MM.1S (cell line): ENCODE results near the gene AGBL4.

Source experiments
- DNase-seq: peaks from one replicate; pipeline ENCODE4 v3.0.0-alpha.2; 2015
- H2AFZ ChIP-seq: fragments of 300-600 bp; sonication (generic); 2 replicates; pipeline ENCODE4 v1.6.0; 2016; ENCODE audit warnings: antibody characterized with exemption, low read length
- H3F3A ChIP-seq: fragments of 300-600 bp; sonication (generic); 2 replicates; pipeline ENCODE4 v1.6.1; 2016; ENCODE audit warnings: mild to moderate bottlenecking, antibody characterized with exemption, low read length, moderate library complexity, mixed read lengths; ENCODE audit not compliant: insufficient read depth
- H3K27ac ChIP-seq: fragments of 300-600 bp; sonication (generic); 2 replicates; pipeline ENCODE4 v1.5.1; 2016; ENCODE audit warnings: mild to moderate bottlenecking, low read length
- H3K27me3 ChIP-seq: fragments of 300-600 bp; sonication (generic); replicated peaks from 2 replicates; pipeline ENCODE4 v1.6.0; 2016; ENCODE audit warnings: low read length; ENCODE audit not compliant: insufficient read depth
- H3K36me3 ChIP-seq: fragments of 300-600 bp; sonication (generic); replicated peaks from 2 replicates; pipeline ENCODE4 v1.6.1; 2016; ENCODE audit warnings: mild to moderate bottlenecking, low read length, mixed read lengths; ENCODE audit not compliant: insufficient read depth
- H3K4me1 ChIP-seq: fragments of 300-600 bp; sonication (generic); 2 replicates; pipeline ENCODE4 v1.6.1; 2016; ENCODE audit warnings: low read length, mixed read lengths
- H3K4me2 ChIP-seq: fragments of 300-600 bp; sonication (generic); 2 replicates; pipeline ENCODE4 v1.6.0; 2016; ENCODE audit warnings: low read depth, low read length
- H3K4me3 ChIP-seq: fragments of 300-600 bp; sonication (generic); 2 replicates; pipeline ENCODE4 v1.5.1; 2016; ENCODE audit warnings: low read length, mixed read lengths
- H3K79me2 ChIP-seq: fragments of 300-600 bp; sonication (generic); 2 replicates; pipeline ENCODE4 v1.6.1; 2016; ENCODE audit warnings: mixed run types, low read length, mixed read lengths
- H3K9ac ChIP-seq: fragments of 300-600 bp; sonication (generic); 2 replicates; pipeline ENCODE4 v1.6.1; 2016; ENCODE audit warnings: low read length, mixed read lengths
- H3K9me2 ChIP-seq: fragments of 300-600 bp; sonication (generic); replicated peaks from 2 replicates; pipeline ENCODE4 v1.6.1; 2016; ENCODE audit warnings: mild to moderate bottlenecking, low read length, mixed read lengths; ENCODE audit not compliant: insufficient read depth
- H3K9me3 ChIP-seq: fragments of 300-600 bp; sonication (generic); replicated peaks from 2 replicates; pipeline ENCODE4 v1.6.1; 2016; ENCODE audit warnings: mild to moderate bottlenecking, low read length, mixed read lengths; ENCODE audit not compliant: insufficient read depth
- H4K20me1 ChIP-seq: fragments of 300-600 bp; sonication (generic); 2 replicates; pipeline ENCODE4 v1.6.1; 2016; ENCODE audit warnings: mild to moderate bottlenecking, low read length, moderate library complexity, mixed read lengths; ENCODE audit not compliant: insufficient read depth
- EZH2 ChIP-seq: fragments of 300-600 bp; sonication (generic); optimal IDR thresholded peaks from 2 replicates; pipeline ENCODE3; 2017; ENCODE audit warnings: low read depth, mild to moderate bottlenecking, antibody characterized with exemption, low read length, mixed read lengths
- EZH2phosphoT487 ChIP-seq: fragments of 300-600 bp; sonication (generic); IDR thresholded peaks from 2 replicates; pipeline ENCODE4 v1.6.1; 2018; ENCODE audit warnings: antibody characterized with exemption, low read length
- TF ChIP-seq, protein P1 (sequence below): fragments of 300-600 bp; sonication (generic); IDR thresholded peaks from 2 replicates; pipeline ENCODE4 v1.5.1; 2016; ENCODE audit warnings: antibody characterized with exemption, low read length, mixed read lengths

Gene AGBL4

GRCh38 chr1:50048791-50049190, 25.0 kb upstream of the AGBL4 start:
- Histone ChIP-seq H3K36me3 (no peaks in the 10 kb centered on the region), H3K27me3 (no peaks in the 10 kb centered on the region), H3K4me1 (no peaks in the 10 kb centered on the region), H3K9me3 (no peaks in the 10 kb centered on the region), H3K79me2 (no peaks in the 10 kb centered on the region), H3K4me3 (no peak overlapping the region), H3K9ac (no peak overlapping the region), H3K27ac (no peak overlapping the region), H3K4me2 (no peak overlapping the region), H3K9me2 (no peaks in the 10 kb centered on the region), H3F3A (no peaks in the 10 kb centered on the region), H4K20me1 (no peaks in the 10 kb centered on the region), H2AFZ (no peak overlapping the region)
- no peak for DNase-seq
- TF ChIP-seq, protein P1, sequence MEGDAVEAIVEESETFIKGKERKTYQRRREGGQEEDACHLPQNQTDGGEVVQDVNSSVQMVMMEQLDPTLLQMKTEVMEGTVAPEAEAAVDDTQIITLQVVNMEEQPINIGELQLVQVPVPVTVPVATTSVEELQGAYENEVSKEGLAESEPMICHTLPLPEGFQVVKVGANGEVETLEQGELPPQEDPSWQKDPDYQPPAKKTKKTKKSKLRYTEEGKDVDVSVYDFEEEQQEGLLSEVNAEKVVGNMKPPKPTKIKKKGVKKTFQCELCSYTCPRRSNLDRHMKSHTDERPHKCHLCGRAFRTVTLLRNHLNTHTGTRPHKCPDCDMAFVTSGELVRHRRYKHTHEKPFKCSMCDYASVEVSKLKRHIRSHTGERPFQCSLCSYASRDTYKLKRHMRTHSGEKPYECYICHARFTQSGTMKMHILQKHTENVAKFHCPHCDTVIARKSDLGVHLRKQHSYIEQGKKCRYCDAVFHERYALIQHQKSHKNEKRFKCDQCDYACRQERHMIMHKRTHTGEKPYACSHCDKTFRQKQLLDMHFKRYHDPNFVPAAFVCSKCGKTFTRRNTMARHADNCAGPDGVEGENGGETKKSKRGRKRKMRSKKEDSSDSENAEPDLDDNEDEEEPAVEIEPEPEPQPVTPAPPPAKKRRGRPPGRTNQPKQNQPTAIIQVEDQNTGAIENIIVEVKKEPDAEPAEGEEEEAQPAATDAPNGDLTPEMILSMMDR: no peak
- TF ChIP-seq EZH2 (no peak), EZH2phosphoT487 (no peak)

DNA sequence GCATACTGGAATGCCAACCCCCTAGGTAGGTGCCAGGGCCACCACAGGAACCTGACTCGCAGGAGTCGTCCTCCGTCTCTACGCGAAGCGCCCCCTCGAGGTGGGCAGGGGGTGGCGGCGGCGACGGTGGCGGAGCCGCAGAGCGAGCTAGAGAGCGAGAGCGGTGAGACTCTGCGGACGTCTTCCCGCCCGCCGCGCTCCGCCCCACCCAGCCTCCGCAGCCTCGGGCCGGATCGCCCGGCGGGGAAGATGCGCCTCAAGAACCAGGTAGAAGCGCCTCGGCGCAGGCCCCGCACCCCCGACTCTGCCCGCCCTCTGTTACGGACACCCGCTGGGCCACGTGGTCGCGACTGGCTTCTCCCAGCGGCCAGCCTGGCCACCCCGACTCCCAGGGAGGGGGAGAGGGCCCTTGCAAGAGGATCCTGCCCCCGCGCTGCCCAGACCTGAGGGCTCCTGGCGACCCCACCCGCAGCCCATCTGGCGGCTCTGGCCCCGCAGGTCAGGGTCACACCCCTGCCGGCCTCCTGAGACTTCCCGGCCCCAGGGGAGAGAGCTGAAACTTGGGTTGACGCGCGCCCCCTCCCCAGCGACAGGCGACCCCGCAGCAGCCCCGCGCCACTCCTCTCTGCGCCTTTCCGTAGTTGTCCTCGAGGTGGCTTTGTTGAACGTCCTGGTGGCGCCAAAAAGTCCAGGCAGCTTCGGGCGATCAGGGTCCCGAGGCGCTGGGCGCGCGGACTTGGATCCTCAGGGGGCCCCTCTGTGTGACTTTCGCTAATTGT, 24.4 kb upstream of the AGBL4 start:
- Histone ChIP-seq H2AFZ (no peak overlapping the region), H3K9ac (no peak overlapping the region), H3F3A (no peaks in the 10 kb centered on the region), H3K9me3 (no peaks in the 10 kb centered on the region), H3K79me2 (no peaks in the 10 kb centered on the region), H3K4me3 (no peak overlapping the region), H3K27ac (no peak overlapping the region), H3K4me1 (no peaks in the 10 kb centered on the region), H3K27me3 (no peaks in the 10 kb centered on the region), H4K20me1 (no peaks in the 10 kb centered on the region), H3K36me3 (no peaks in the 10 kb centered on the region), H3K9me2 (no peaks in the 10 kb centered on the region), H3K4me2 (no peak overlapping the region)
- no peak for DNase-seq
- TF ChIP-seq EZH2phosphoT487 (no peak), EZH2 (no peak)
- TF ChIP-seq, protein P1: no peak

- Histone ChIP-seq H3K4me2 (no peak overlapping the region), H3K4me1 (no peaks in the 10 kb centered on the region), H3K36me3 (no peaks in the 10 kb centered on the region), H3K4me3 (no peak overlapping the region), H3K27ac (no peak overlapping the region), H3K9ac (no peak overlapping the region), H2AFZ (no peak overlapping the region), H3F3A (no peaks in the 10 kb centered on the region), H3K27me3 (no peaks in the 10 kb centered on the region), H3K9me3 (no peaks in the 10 kb centered on the region), H3K9me2 (no peaks in the 10 kb centered on the region), H4K20me1 (no peaks in the 10 kb centered on the region), H3K79me2 (no peaks in the 10 kb centered on the region)
- TF ChIP-seq, protein P1: no peak
- TF ChIP-seq EZH2phosphoT487: no peak
- TF ChIP-seq EZH2: no peak
- no peak for DNase-seq
These were observed 14.6 kb upstream of the AGBL4 start for GRCh38 chr1:50038237-50038809.
